K562 (cell line): ENCODE data around the gene PTPN5. TPM values are rescaled to one million over a fixed set of nuclear protein-coding genes. Genes with fewer than 3 reads are reported as not detected.
"Not testable (repeated sequence)": the region's sequence is repeated elsewhere in the genome, so short reads cannot be mapped to it uniquely, and the experiment has no call there.

Experiments used
- ATAC-seq: fragments of 200-7000 bp; cut with Tn5 transposase; 3 replicates; pipeline ENCODE4 v1.9.1; 2020; ENCODE audit warnings: moderate library complexity
- BruUV-seq: library from RNA; stranded (reverse); fragments of 400-500 nt; replicated peaks from 2 replicates; lab custom pipeline; 2021; lab: Mats Ljungman, UMichigan
- CTCF ChIA-PET: fragments of 300-600 bp; formaldehyde crosslinking; extraction: SDS; loops from one replicate; lab custom pipeline; 2021; ENCODE audit warnings: low intra/inter-chr PET ratio; lab: Yijun Ruan, JAX
- POLR2A ChIA-PET: fragments of 300-600, 350-650 bp; sonication (Branson Sonifier 250); formaldehyde crosslinking; extraction: SDS; loops from one replicate; lab custom pipeline; 2021; ENCODE audit warnings: antibody characterized with exemption, inconsistent platforms; lab: Yijun Ruan, JAX
- DNase-seq, 4 experiments: peaks; one replicate each; pipeline versions ENCODE4 v3.0.0 to v3.0.0-alpha.2; 2011 to 2018; ENCODE audit warnings: low spot score in 3 of 4, mixed read lengths in 3 of 4; ENCODE audit errors: extremely low read depth in 1 of 4
- FAIRE-seq: peaks from 2 replicates; lab custom pipeline; 2011; peaks lifted over from hg19 to GRCh38; lab: Jason Lieb, UNC
- H2AFZ ChIP-seq: 2 replicates; pipeline ENCODE4 v1.6.0; 2011; ENCODE audit warnings: low read depth, low read length, control low read depth, inconsistent platforms
- H3K27ac ChIP-seq: fragments of 200-600 bp; 3 replicates; pipeline ENCODE4 v1.8.0; 2011; ENCODE audit warnings: low read depth, mild to moderate bottlenecking, control low read depth, inconsistent platforms, low read length, moderate library complexity, mixed read lengths; ENCODE audit errors: extremely low read depth
- H3K27me3 ChIP-seq, 2 experiments: fragments of 300-600 bp in 1 of 2; 2 replicates in 1 of 2; 3 replicates in 1 of 2; pipeline versions ENCODE4 v1.6.0 to v1.8.0; 2011; ENCODE audit warnings: inconsistent platforms in 2 of 2, low read length in 2 of 2, mild to moderate bottlenecking in 1 of 2, mixed read lengths in 1 of 2, moderate library complexity in 1 of 2; ENCODE audit not compliant: control insufficient read depth in 2 of 2, insufficient read depth in 2 of 2
- H3K36me3 ChIP-seq: fragments of 300-600 bp; 3 replicates; pipeline ENCODE4 v1.8.0; 2011; ENCODE audit warnings: mild to moderate bottlenecking, low read length, inconsistent platforms; ENCODE audit not compliant: control insufficient read depth, insufficient read depth
- H3K4me1 ChIP-seq, 2 experiments: fragments of 200-600 bp in 1 of 2; replicated peaks in 1 of 2; 2 replicates in 1 of 2; 3 replicates in 1 of 2; pipeline versions ENCODE4 v1.5.1 to v1.8.0; 2011; ENCODE audit warnings: inconsistent platforms in 2 of 2, low read length in 2 of 2, mild to moderate bottlenecking in 1 of 2, mixed read lengths in 1 of 2, moderate library complexity in 1 of 2; ENCODE audit not compliant: control insufficient read depth in 2 of 2, insufficient read depth in 2 of 2
- H3K4me2 ChIP-seq: 2 replicates; pipeline ENCODE4 v1.6.1; 2011; ENCODE audit warnings: low read length, control low read depth, inconsistent platforms, mixed read lengths; ENCODE audit not compliant: insufficient read depth
- H3K4me3 ChIP-seq: fragments of 200-600 bp; sonication (generic), shearing (Covaris generic); 2 replicates; pipeline ENCODE4 v1.5.1; 2016; ENCODE audit warnings: control low read depth, inconsistent platforms
- H3K79me2 ChIP-seq: fragments of 200-600 bp; 3 replicates; pipeline ENCODE4 v1.8.0; 2011; ENCODE audit warnings: low read length, inconsistent platforms; ENCODE audit not compliant: control insufficient read depth, insufficient read depth
- H3K9ac ChIP-seq, 2 experiments: 2 replicates each; pipeline versions ENCODE4 v1.6.0 to v1.6.1; 2011; ENCODE audit warnings: low read depth in 2 of 2, low read length in 2 of 2, control low read depth in 1 of 2, inconsistent platforms in 1 of 2, mild to moderate bottlenecking in 1 of 2, mixed read lengths in 1 of 2; ENCODE audit not compliant: insufficient read depth in 1 of 2
- H3K9me1 ChIP-seq: one replicate; pipeline ENCODE4 v1.6.0; 2011; ENCODE audit warnings: inconsistent platforms, mild to moderate bottlenecking, low read length, moderate library complexity; ENCODE audit not compliant: control insufficient read depth, insufficient read depth
- H3K9me3 ChIP-seq: replicated peaks from 2 replicates; pipeline ENCODE4 v1.5.1; 2011; ENCODE audit warnings: low read depth, low read length, inconsistent platforms; ENCODE audit not compliant: control insufficient read depth, insufficient read depth
- H4K20me1 ChIP-seq: replicated peaks from 2 replicates; pipeline ENCODE4 v1.6.1; 2011; ENCODE audit warnings: low read length, inconsistent platforms, mixed read lengths; ENCODE audit not compliant: control insufficient read depth, insufficient read depth
- WGBS: fragments of 100-300 bp; shearing (Covaris generic); methylation state at CpG from one replicate; pipeline ENCODE4 v1.1.6; 2016; ENCODE audit warnings: low coverage, mixed read lengths; ENCODE audit not compliant: insufficient coverage; ENCODE audit errors: missing lambda C conversion rate; 5-methylcytosine and 5-hydroxymethylcytosine counted together
- in situ Hi-C: fragments of 300-500 bp; cut with MboI; formaldehyde crosslinking; loops from 4 replicates; pipeline ENCODE4 v1.15.0; 2018; ENCODE audit warnings: inconsistent platforms, mixed read lengths
- intact Hi-C: fragments of 100-400 bp; cut with micrococcal nuclease; formaldehyde crosslinking; loops from 2 replicates; pipeline ENCODE4 v1.14.2; 2022
- polyA plus RNA-seq, 8 experiments: library from polyadenylated mRNA; depleted of rRNA in 4 of 8; stranded (reverse) in 5 of 8; unstranded in 3 of 8; fragments of >200 nt; fragmentation: Nextera tagmentation in 2 of 8; fragmentation: Illumina TruSeq in 1 of 8; extraction: Ambion mirVana in 2 of 8; extraction: Trizol in 1 of 8; gene quantifications; 2 replicates each; pipeline versions ENCODE4 v1.2.1 to v1.2.3, GENCODE V29; 2011 to 2014; ENCODE audit warnings: inconsistent platforms in 1 of 8, missing spikeins in 1 of 8
- total RNA-seq, 7 experiments: library from RNA; depleted of rRNA in 6 of 7; stranded (reverse); fragments of >200 nt in 6 of 7; fragmentation: Illumina TruSeq in 2 of 7; extraction: Trizol in 2 of 7; gene quantifications; 2 replicates each; pipeline versions ENCODE4 v1.2.1 to v1.2.3, GENCODE V29; 2011 to 2021; ENCODE audit warnings: low replicate concordance in 1 of 7
- TF ChIP-seq, protein P1 (sequence below): fragments of 450-650 bp; conservative IDR thresholded peaks from 2 replicates; pipeline ENCODE4 v1.6.1; 2016; ENCODE audit warnings: missing genetic modification characterization, low read depth, mild to moderate bottlenecking, control low read depth, missing compliant biosample characterization

Gene PTPN5
- total and polyA plus RNA-seq, 9 of the 15 experiments (the other 6 are each of a cell fraction or from before 2014, with no cell fraction given): not detected

DNA sequence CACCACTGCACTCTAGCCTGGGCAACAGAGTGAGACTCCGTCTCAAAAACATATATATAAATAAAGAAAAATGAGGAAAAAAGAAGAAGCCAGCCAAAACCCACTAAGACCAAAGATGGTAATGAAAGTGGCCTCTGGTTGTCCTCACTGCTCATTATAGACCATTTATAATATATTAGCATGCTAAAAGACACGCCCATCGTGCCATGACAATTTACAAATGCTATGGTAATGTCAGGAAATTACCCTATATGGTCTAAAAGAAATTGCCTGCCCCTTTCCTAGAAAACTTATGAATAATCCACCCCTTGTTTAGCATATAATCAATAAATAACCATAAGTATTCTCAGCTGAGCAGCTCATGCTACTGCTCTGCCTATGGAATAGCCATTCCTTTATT, 109.1 kb downstream of the PTPN5 start (continued):
- TF ChIP-seq, protein P1, sequence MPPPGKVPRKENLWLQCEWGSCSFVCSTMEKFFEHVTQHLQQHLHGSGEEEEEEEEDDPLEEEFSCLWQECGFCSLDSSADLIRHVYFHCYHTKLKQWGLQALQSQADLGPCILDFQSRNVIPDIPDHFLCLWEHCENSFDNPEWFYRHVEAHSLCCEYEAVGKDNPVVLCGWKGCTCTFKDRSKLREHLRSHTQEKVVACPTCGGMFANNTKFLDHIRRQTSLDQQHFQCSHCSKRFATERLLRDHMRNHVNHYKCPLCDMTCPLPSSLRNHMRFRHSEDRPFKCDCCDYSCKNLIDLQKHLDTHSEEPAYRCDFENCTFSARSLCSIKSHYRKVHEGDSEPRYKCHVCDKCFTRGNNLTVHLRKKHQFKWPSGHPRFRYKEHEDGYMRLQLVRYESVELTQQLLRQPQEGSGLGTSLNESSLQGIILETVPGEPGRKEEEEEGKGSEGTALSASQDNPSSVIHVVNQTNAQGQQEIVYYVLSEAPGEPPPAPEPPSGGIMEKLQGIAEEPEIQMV: no peak

GRCh38 chr11:18681949-18682348, 109.6 kb downstream of the PTPN5 start:
- H3K4me3 ChIP-seq, H3K27ac ChIP-seq, FAIRE-seq, ATAC-seq, H3K27me3 ChIP-seq, CTCF ChIA-PET, BruUV-seq, H3K9ac ChIP-seq, H3K79me2 ChIP-seq, H3K4me2 ChIP-seq, H2AFZ ChIP-seq, H4K20me1 ChIP-seq, intact Hi-C loops, H3K9me3 ChIP-seq, H3K9me1 ChIP-seq, in situ Hi-C loops, H3K36me3 ChIP-seq, DNase-seq, H3K4me1 ChIP-seq: not testable (repeated sequence)
- POLR2A ChIA-PET: interaction anchor here (0.6 kb wide), 1 partner anchor 47 kb away, joined by 3 read pairs; no protein-coding TSS in a partner anchor
- 31% methylated on average over 1 of the region's 1 CpG for whole genome bisulfite sequencing

Other genes starting within 250 kb of the PTPN5 start
- gene UEVLD, start 203.1 kb downstream of the PTPN5 start, total RNA-seq (2014; rRNA removed): 5.5 and 6.2 TPM in 2 replicates
- 12.6 and 15.1 TPM in 2 replicates for gene UEVLD, start 203.1 kb downstream of the PTPN5 start, total RNA-seq (2014; rRNA removed; fragmentation: Illumina TruSeq; extraction: Trizol)
- 10.8 and 12.0 TPM in 2 replicates for gene UEVLD, start 203.1 kb downstream of the PTPN5 start, total RNA-seq (2015; rRNA removed; fragmentation: Illumina TruSeq; extraction: Trizol)
- 7.2 and 8.4 TPM in 2 replicates for gene UEVLD, start 203.1 kb downstream of the PTPN5 start, total RNA-seq (2021)
- 7.8 and 11.9 TPM in 2 replicates for gene UEVLD, start 203.1 kb downstream of the PTPN5 start, polyA plus RNA-seq (2011; rRNA removed)
- gene UEVLD, start 203.1 kb downstream of the PTPN5 start, polyA plus RNA-seq (2014; fragmentation: Illumina TruSeq; extraction: Trizol): 8.7 and 9.6 TPM in 2 replicates
- gene UEVLD, start 203.1 kb downstream of the PTPN5 start, polyA plus RNA-seq (2014; fragmentation: Nextera tagmentation; extraction: Ambion mirVana): 1 to 10 TPM; 6.3 to 7.4 TPM
- 4.7 and 8.0 TPM in 2 replicates for gene UEVLD, start 203.1 kb downstream of the PTPN5 start, polyA plus RNA-seq (2014; rRNA removed)
- 2.7 and 6.3 TPM in 2 replicates for gene MISFA, start 192.0 kb downstream of the PTPN5 start, total RNA-seq (2014; rRNA removed)
- gene MISFA, start 192.0 kb downstream of the PTPN5 start, total RNA-seq (2014; rRNA removed; fragmentation: Illumina TruSeq; extraction: Trizol): 1.9 and 3.2 TPM in 2 replicates
- 4.4 and 5.2 TPM in 2 replicates for gene MISFA, start 192.0 kb downstream of the PTPN5 start, total RNA-seq (2015; rRNA removed; fragmentation: Illumina TruSeq; extraction: Trizol)
- gene MISFA, start 192.0 kb downstream of the PTPN5 start, total RNA-seq (2021): 4.7 and 6.3 TPM in 2 replicates
- 3.4 and 3.6 TPM in 2 replicates for gene MISFA, start 192.0 kb downstream of the PTPN5 start, polyA plus RNA-seq (2011; rRNA removed)
- gene MISFA, start 192.0 kb downstream of the PTPN5 start, polyA plus RNA-seq (2014; fragmentation: Illumina TruSeq; extraction: Trizol): 1.6 TPM in 2 replicates
- gene MISFA, start 192.0 kb downstream of the PTPN5 start, polyA plus RNA-seq (2014; fragmentation: Nextera tagmentation; extraction: Ambion mirVana): 1 to 10 TPM; 4.1 to 5.2 TPM
- 1.1 and 1.9 TPM in 2 replicates for gene MISFA, start 192.0 kb downstream of the PTPN5 start, polyA plus RNA-seq (2014; rRNA removed)
- gene SPTY2D1, start 157.5 kb downstream of the PTPN5 start, total RNA-seq (2014; rRNA removed): 11.1 and 16.0 TPM in 2 replicates
- 17.8 and 20.6 TPM in 2 replicates for gene SPTY2D1, start 157.5 kb downstream of the PTPN5 start, total RNA-seq (2014; rRNA removed; fragmentation: Illumina TruSeq; extraction: Trizol)
- gene SPTY2D1, start 157.5 kb downstream of the PTPN5 start, total RNA-seq (2015; rRNA removed; fragmentation: Illumina TruSeq; extraction: Trizol): 19.3 and 20.0 TPM in 2 replicates
- 11.4 and 12.9 TPM in 2 replicates for gene SPTY2D1, start 157.5 kb downstream of the PTPN5 start, total RNA-seq (2021)
- gene SPTY2D1, start 157.5 kb downstream of the PTPN5 start, polyA plus RNA-seq (2011; rRNA removed): 12.4 and 12.5 TPM in 2 replicates
- gene SPTY2D1, start 157.5 kb downstream of the PTPN5 start, polyA plus RNA-seq (2014; fragmentation: Illumina TruSeq; extraction: Trizol): 17.7 and 32.1 TPM in 2 replicates
- gene SPTY2D1, start 157.5 kb downstream of the PTPN5 start, polyA plus RNA-seq (2014; fragmentation: Nextera tagmentation; extraction: Ambion mirVana): 1 to 10 TPM; 3.2 to 6.1 TPM
- gene SPTY2D1, start 157.5 kb downstream of the PTPN5 start, polyA plus RNA-seq (2014; rRNA removed): 7.6 and 8.3 TPM in 2 replicates
- gene TMEM86A, start 93.0 kb downstream of the PTPN5 start, total RNA-seq (2014; rRNA removed): 0.45 and 1.0 TPM in 2 replicates
- gene TMEM86A, start 93.0 kb downstream of the PTPN5 start, total RNA-seq (2014; rRNA removed; fragmentation: Illumina TruSeq; extraction: Trizol): 0.22 and 0.25 TPM in 2 replicates
- 0.11 and 0.22 TPM in 2 replicates for gene TMEM86A, start 93.0 kb downstream of the PTPN5 start, total RNA-seq (2015; rRNA removed; fragmentation: Illumina TruSeq; extraction: Trizol)
- gene TMEM86A, start 93.0 kb downstream of the PTPN5 start, total RNA-seq (2021): 0.74 and 1.3 TPM in 2 replicates
- 0.27 and 0.52 TPM in 2 replicates for gene TMEM86A, start 93.0 kb downstream of the PTPN5 start, polyA plus RNA-seq (2011; rRNA removed)
- 0.39 and 0.78 TPM in 2 replicates for gene TMEM86A, start 93.0 kb downstream of the PTPN5 start, polyA plus RNA-seq (2014; fragmentation: Illumina TruSeq; extraction: Trizol)
- gene TMEM86A, start 93.0 kb downstream of the PTPN5 start, polyA plus RNA-seq (2014; fragmentation: Nextera tagmentation; extraction: Ambion mirVana): not detected
- 0.27 and 0.40 TPM in 2 replicates for gene TMEM86A, start 93.0 kb downstream of the PTPN5 start, polyA plus RNA-seq (2014; rRNA removed)
- gene IGSF22, start 65.6 kb downstream of the PTPN5 start, total RNA-seq (2014; rRNA removed): not detected in 2 replicates
- not detected in 2 replicates for gene IGSF22, start 65.6 kb downstream of the PTPN5 start, total RNA-seq (2014; rRNA removed; fragmentation: Illumina TruSeq; extraction: Trizol)
- not detected in 2 replicates for gene IGSF22, start 65.6 kb downstream of the PTPN5 start, total RNA-seq (2015; rRNA removed; fragmentation: Illumina TruSeq; extraction: Trizol)
- not detected in 2 replicates for gene IGSF22, start 65.6 kb downstream of the PTPN5 start, total RNA-seq (2021)
- gene IGSF22, start 65.6 kb downstream of the PTPN5 start, polyA plus RNA-seq (2011; rRNA removed): not detected in 2 replicates
- gene IGSF22, start 65.6 kb downstream of the PTPN5 start, polyA plus RNA-seq (2014; fragmentation: Illumina TruSeq; extraction: Trizol): not detected in 2 replicates
- gene IGSF22, start 65.6 kb downstream of the PTPN5 start, polyA plus RNA-seq (2014; fragmentation: Nextera tagmentation; extraction: Ambion mirVana): not detected
- gene IGSF22, start 65.6 kb downstream of the PTPN5 start, polyA plus RNA-seq (2014; rRNA removed): not detected in 2 replicates
- gene MRGPRX1, start 147.6 kb upstream of the PTPN5 start, total RNA-seq (2014; rRNA removed): not detected in 2 replicates
- not detected in 2 replicates for gene MRGPRX1, start 147.6 kb upstream of the PTPN5 start, total RNA-seq (2014; rRNA removed; fragmentation: Illumina TruSeq; extraction: Trizol)
- not detected in 2 replicates for gene MRGPRX1, start 147.6 kb upstream of the PTPN5 start, total RNA-seq (2015; rRNA removed; fragmentation: Illumina TruSeq; extraction: Trizol)
- gene MRGPRX1, start 147.6 kb upstream of the PTPN5 start, total RNA-seq (2021): not detected in 2 replicates
- not detected in 2 replicates for gene MRGPRX1, start 147.6 kb upstream of the PTPN5 start, polyA plus RNA-seq (2011; rRNA removed)
- gene MRGPRX1, start 147.6 kb upstream of the PTPN5 start, polyA plus RNA-seq (2014; fragmentation: Illumina TruSeq; extraction: Trizol): not detected in 2 replicates
- gene MRGPRX1, start 147.6 kb upstream of the PTPN5 start, polyA plus RNA-seq (2014; fragmentation: Nextera tagmentation; extraction: Ambion mirVana): not detected
- gene MRGPRX1, start 147.6 kb upstream of the PTPN5 start, polyA plus RNA-seq (2014; rRNA removed): not detected in 2 replicates